Activated T-cell treated with anti-CD3 and anti-CD28 coated beads for 48 hours (primary cell): ENCODE measurements around the gene UBE3C.

Experiments used
- DNase-seq: peaks from one replicate; pipeline ENCODE4 v3.0.0-alpha.2; 2020; ENCODE audit warnings: low read depth

Gene UBE3C

GRCh38 chr7:157292770-157293412 lies 154.2 kb downstream of the UBE3C start:
- DNase-seq, result no peak

DNA sequence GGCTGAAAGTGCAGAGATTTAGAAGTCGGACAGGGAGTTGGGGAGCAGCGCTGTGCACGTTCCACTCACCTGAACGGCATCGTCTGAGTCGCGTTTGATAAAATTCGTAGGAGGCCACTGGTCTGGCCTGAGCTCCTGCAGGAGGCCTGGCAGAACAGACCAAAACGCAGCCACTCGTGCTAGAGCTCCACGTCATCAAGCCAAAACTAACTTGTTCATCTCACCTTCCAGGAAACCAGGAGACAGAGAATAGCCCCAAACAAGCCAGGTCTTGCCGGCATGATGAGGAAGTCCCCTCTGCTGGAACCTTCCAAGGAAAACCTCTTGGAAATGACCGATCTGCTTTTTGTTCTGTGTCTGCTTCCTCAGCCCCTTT lies 154.7 kb downstream of the UBE3C start:
- no peak for DNase-seq

DNA sequence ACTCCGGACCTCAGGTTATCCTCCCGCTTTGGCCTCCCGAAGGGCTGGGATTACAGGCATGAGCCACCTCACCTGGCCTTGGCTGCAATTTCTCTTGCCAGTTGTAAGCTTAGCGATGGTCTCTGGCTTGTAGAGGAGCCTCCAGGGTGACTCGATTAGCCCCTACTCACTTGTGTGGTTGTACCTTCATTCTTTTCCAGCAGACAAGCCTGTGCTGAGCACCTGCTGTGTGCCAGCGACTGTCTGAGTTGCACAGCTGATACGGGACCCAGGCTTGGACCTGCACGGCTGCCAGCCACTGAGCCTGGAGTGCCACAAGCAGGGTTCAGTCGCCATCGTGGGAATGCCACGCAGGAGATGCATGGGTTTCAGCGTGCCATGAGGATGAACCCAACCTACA lies 156.0 kb downstream of the UBE3C start:
- DNase-seq, result no peak

GRCh38 chr7:157295338-157295737 lies 156.6 kb downstream of the UBE3C start:
- DNase-seq, result no peak

- no peak for DNase-seq
These were observed 158.5 kb downstream of the UBE3C start for GRCh38 chr7:157297185-157297584.

DNA sequence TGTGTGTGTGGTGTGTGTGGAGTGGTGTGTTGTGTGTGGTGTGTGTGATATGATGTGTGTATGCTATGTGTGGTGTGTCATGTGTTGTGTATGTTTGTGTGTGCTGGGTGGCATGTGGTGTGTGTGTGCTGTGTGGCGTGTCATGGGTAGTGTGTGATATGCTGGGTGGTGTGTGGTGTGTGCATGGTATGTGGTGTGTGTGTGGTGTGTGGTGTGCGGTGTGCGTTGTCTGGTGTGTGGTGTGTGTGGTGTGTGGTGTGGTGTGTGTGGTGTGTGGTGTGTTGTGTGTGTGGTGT lies 160.5 kb downstream of the UBE3C start:
- no peak for DNase-seq

DNA sequence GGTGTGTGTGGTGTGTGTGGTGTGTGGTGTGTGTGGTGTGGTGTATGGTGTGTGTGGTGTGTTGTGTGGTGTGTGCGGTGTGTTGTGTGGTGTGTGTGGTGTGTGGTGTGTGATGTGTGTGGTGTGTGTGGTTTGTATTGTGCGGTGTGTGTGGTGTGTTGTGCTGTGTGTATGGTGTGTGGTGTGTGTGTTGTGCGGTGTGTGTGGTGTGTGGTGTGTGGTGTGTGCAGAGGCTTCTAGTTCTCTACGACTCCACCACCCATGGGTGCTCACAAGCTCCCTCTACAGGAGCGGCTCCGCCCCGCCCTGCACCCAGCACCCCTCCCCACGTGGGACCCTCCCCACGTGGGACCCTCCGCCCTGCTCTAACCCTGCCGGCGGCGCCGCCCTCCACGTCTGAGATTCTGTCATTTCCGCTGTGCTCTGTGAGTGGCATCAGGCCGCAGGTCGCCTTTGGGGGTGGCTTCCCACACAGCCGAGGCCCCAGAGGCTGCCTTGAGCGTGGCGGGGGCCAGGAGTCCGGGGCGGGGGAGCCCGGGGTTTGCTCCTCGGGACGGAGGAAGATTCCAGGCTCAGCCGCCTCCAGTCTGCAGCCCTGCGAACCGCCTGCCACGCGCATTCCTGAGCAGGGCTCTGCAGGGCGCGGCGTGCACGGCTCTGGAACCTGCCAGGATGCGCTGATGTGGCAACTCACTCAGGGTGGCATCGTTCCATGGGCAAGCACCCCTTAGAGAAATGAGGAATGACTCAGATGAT lies 161.1 kb downstream of the UBE3C start:
- DNase-seq, result no peak

DNA sequence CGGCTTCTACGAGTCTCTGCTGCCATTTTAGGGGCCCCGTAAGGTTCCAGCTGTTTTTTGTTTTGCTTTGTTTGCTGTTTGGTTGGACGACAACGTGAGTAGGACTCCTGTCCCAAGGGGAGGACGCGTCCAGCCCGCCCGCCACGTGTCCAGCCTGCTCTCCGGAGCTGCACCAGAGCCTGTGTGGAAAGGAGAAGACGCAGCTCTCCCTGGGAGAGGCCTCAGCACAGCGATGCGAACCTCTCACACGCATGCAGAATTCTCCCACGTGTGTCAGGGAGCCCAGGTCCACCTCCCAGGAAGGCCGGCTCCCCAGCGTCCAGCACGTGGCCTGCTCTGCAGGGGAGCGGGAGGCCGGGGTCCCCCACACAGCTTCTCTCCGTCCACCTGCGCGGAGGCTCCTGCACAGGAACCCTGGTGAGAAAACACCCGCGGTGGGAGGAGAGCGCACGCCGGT lies 161.7 kb downstream of the UBE3C start:
- DNase-seq, result no peak

- DNase-seq, result no peak
These were observed 162.9 kb downstream of the UBE3C start for GRCh38 chr7:157301610-157302120.

GRCh38 chr7:157306846-157307838 lies 168.4 kb downstream of the UBE3C start:
- DNase-seq, result no peak

GRCh38 chr7:157309988-157310668 lies 171.4 kb downstream of the UBE3C start:
- DNase-seq, result no peak

- no peak for DNase-seq
These were observed 172.0 kb downstream of the UBE3C start for GRCh38 chr7:157310676-157311185.

DNA sequence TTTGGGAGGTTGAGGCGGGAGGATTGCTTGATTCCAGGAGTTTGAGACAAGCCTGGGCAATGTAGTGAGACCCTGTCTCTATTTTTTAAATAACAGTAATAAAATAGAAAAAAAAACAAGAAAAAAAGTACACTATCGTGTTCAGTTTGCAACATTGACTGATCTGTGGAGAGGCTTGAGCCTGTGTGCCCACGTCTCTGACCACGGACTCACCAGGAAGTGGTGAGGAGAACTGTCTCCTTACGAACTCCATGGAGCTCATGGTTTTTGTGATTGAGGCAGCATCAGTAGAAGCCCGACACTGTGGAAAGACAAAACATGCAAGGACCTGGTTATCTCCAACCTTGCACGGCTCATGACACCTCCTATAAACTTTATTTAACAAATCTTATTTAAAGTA lies 174.2 kb downstream of the UBE3C start:
- DNase-seq, result no peak

DNA sequence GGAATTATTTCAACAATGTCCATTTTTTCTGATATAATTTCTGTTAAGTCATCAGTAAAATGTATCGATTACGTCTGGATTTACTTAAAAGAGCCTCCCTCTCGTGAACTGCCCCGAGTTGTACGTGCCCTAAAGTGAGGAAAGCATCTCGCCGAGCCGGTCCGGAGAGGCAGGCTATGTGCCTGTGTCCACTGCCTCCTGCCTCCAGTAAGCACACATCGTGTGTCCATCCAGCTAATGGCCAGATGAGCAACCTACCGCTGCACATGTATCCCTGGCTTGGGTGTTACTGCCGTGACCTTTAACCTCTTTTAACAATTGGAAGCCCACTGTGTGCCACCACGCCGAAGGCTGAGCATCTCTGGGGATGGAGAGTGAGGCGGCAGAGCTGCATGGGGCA lies 174.9 kb downstream of the UBE3C start:
- no peak for DNase-seq

DNA sequence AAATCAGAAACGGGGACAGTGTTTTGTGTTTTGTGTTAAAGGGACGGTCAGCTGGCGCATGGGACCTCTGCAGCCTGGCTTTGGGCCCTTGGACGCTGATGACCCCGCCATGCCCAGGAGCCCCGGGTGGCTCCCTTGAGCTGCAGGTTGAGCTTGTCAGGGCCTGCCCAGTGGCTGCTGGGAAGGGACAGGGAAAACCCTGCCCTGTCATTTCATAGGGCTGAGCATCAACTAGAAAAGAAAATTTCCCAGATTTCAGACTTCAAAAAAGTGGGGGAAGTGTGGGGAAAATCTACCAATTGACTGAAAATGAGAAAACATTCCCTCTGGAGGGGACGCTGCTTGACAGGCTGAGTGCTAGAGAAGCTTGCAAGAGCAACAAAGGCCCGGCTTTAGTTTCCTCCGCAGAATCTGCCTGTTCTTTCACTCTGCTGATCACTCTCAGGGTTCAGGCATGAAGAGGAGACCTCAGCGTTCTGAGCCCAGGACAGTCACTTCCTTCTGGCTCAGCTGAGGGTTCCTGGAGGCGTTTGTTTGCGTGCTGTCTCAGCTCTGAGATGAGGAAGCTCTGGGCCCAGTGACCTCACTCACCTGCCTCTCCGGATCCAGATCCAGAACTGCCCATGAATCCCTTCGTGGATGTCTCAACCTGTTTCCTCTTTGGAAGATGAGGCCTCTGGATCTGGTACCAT lies 179.4 kb downstream of the UBE3C start:
- DNase-seq, result no peak
